GM12801 (cell line): ENCODE measurements around the gene SLC26A9.

Experiments used
- CTCF ChIP-seq: IDR thresholded peaks from one replicate; pipeline ENCODE4 v1.5.1; 2011; ENCODE audit warnings: control low read depth; ENCODE audit not compliant: insufficient read length; ENCODE audit errors: extremely low read depth

SLC26A9 gene

GRCh38 chr1:205963352-205964155, 20.3 kb upstream of the SLC26A9 start:
- TF ChIP-seq CTCF: no peak

GRCh38 chr1:205962821-205963221, 19.6 kb upstream of the SLC26A9 start:
- TF ChIP-seq CTCF: no peak

- no peak for TF ChIP-seq CTCF
Observed at GRCh38 chr1:205961991-205962820, 18.9 kb upstream of the SLC26A9 start.

DNA sequence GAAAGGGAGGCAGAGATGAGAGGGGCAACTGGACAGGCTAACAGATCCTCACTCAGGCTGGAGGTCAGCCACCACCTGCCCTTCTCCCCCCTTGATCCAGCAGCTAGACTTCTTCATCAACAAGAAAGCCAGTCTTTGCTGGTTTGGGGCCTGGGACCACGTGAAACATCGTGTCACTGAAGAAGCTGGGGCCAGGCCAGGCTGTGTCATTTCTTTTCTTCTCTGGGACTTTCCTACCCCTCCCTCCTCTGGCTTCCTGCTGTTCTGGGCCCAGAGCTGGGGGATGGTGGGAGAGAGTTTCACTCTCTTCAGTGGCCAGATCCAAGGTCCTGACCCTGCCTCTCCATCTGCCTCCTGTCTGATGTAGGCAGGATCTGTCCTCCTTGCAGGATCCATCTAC, 18.1 kb upstream of the SLC26A9 start:
- no peak for TF ChIP-seq CTCF

GRCh38 chr1:205959789-205960188, 16.5 kb upstream of the SLC26A9 start:
- TF ChIP-seq CTCF: no peak

- TF ChIP-seq CTCF: no peak
Observed at GRCh38 chr1:205955499-205955898, 12.2 kb upstream of the SLC26A9 start.

DNA sequence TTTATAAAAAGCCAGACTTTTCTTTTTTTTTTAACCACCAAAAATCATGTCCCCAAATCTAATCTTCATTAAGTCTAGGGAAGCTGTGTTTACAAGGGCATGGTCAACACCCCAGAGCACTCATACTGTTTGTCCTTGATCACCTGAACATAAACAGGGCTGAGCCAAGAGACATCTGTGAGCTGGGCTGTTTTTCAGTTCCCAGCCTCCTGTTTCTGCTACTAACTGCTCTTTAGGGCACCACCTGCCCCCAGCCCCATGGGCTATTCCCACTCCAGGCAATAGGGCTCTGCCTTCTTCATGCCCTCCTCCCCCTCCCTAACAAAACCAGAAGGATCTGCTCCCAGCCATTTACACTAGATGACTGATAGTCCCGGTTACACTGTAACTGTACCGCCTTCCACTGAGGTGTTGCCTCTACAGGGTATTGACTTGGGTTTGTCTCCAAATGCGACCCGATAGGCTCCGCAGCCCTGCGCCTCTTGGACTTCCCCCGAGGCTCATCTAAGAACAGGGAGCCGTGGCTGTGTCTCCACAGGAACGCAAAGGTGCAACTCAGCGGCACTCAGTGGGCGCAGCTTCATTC, 11.7 kb upstream of the SLC26A9 start:
- no peak for TF ChIP-seq CTCF
